ENCODE results near the gene GPR26. TPM values are rescaled to one million over a fixed set of nuclear protein-coding genes. Genes with fewer than 3 reads are reported as not detected.

Gene GPR26
- total RNA-seq, 1 donor from 2014 or later = 0.14 TPM

- Mint-ChIP-seq H3K4me3 (no peak overlapping the region), H3K27me3 (peaks cover 30% of the 10 kb centered on the region), H3K4me1 (ENCODE audit: unreplicated experiment) (no peaks in the 10 kb centered on the region), H3K9me3 (no peaks in the 10 kb centered on the region), H3K36me3 (no peaks in the 10 kb centered on the region), H3K27ac (no peak overlapping the region)
- TF ChIP-seq CTCF (conservative IDR thresholded peaks at IDR 0.05) = no peak
- no peak for DNase-seq (ENCODE audit: extremely low spot score, unreplicated experiment)
Observed at GRCh38 chr10:123706236-123706635, 40.1 kb downstream of the GPR26 start.

GRCh38 chr10:123715546-123715945, 49.4 kb downstream of the GPR26 start:
- Mint-ChIP-seq H3K4me1 (ENCODE audit: unreplicated experiment) (no peaks in the 10 kb centered on the region), H3K9me3 (no peaks in the 10 kb centered on the region), H3K27me3 (peaks cover 30% of the 10 kb centered on the region), H3K4me3 (no peak overlapping the region), H3K36me3 (no peaks in the 10 kb centered on the region), H3K27ac (no peak overlapping the region)
- no peak for DNase-seq (ENCODE audit: extremely low spot score, unreplicated experiment)
- TF ChIP-seq CTCF (conservative IDR thresholded peaks at IDR 0.05) = no peak

GRCh38 chr10:123717336-123717735, 51.2 kb downstream of the GPR26 start:
- no peak for TF ChIP-seq CTCF (conservative IDR thresholded peaks at IDR 0.05)
- no peak for DNase-seq (ENCODE audit: extremely low spot score, unreplicated experiment)
- Mint-ChIP-seq H3K27me3 (peaks cover 39% of the 10 kb centered on the region), H3K4me3 (no peak overlapping the region), H3K9me3 (no peaks in the 10 kb centered on the region), H3K4me1 (ENCODE audit: unreplicated experiment) (no peaks in the 10 kb centered on the region), H3K36me3 (no peaks in the 10 kb centered on the region), H3K27ac (no peak overlapping the region)

GRCh38 chr10:123718544-123719060, 52.4 kb downstream of the GPR26 start:
- no peak for TF ChIP-seq CTCF (conservative IDR thresholded peaks at IDR 0.05)
- no peak for DNase-seq (ENCODE audit: extremely low spot score, unreplicated experiment)

GRCh38 chr10:123720536-123720935, 54.4 kb downstream of the GPR26 start:
- Mint-ChIP-seq H3K4me1 (ENCODE audit: unreplicated experiment) (no peaks in the 10 kb centered on the region), H3K9me3 (no peaks in the 10 kb centered on the region), H3K27ac (no peak overlapping the region), H3K27me3 (peaks cover 26% of the 10 kb centered on the region), H3K36me3 (no peaks in the 10 kb centered on the region), H3K4me3 (no peak overlapping the region)
- no peak for TF ChIP-seq CTCF (conservative IDR thresholded peaks at IDR 0.05)
- DNase-seq (ENCODE audit: extremely low spot score, unreplicated experiment) = no peak

More at GRCh38 chr10:123718544-123719060, 52.4 kb downstream of the GPR26 start:
- peaks cover 32% of the 10 kb centered on the region for H3K27me3 Mint-ChIP-seq
- H3K4me1 Mint-ChIP-seq (ENCODE audit: unreplicated experiment) = no peaks in the 10 kb centered on the region
- H3K9me3 Mint-ChIP-seq = no peaks in the 10 kb centered on the region
- H3K36me3 Mint-ChIP-seq = no peaks in the 10 kb centered on the region
- no peak overlapping the region for H3K27ac Mint-ChIP-seq
- no peak overlapping the region for H3K4me3 Mint-ChIP-seq
